Activated effector memory CD4-positive, alpha-beta T cell treated with Interleukin-2 at 50 U/mL for 16 hours (primary cell): ENCODE measurements around the gene MAN2A2.
"Not testable (repeated sequence)": the region's sequence is repeated elsewhere in the genome, so short reads cannot be mapped to it uniquely, and the experiment has no call there.

Experiments used
- DNase-seq: peaks from one replicate; pipeline ENCODE4 v3.0.0-alpha.2; 2020

MAN2A2 gene

DNA sequence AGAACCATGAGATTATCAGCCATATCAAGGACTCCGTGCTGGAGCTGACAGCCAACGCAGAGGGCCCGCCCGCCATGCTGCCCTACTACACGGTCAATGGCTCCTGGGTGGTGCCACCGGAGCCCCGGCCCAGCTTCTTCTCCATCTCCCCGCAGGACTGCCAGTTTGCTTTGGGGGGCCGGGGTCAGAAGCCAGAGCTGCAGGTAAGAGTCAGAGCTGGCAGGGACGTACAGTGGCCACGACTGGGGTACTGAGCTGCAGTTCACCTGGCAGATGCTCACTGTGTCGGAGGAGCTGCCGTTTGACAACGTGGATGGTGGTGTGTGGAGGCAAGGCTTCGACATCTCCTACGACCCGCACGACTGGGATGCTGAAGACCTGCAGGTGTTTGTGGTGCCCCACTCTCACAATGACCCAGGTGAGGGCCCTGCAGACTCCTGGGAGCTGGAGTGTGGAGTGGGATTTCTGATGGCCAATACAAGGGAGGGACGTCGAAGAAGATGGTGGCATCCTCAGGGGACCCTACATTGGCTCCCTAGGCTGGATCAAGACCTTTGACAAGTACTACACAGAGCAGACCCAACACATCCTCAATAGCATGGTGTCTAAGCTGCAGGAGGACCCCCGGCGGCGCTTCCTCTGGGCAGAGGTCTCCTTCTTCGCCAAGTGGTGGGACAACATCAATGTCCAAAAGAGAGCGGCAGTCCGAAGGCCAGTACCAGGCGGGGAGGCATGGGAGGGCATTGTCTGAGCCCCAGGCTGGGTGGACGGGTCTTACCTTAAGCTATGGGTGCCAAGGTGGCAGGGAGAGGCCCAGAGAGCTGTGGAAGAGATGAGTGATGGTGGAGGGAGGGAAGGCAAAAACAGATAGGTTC, 2.4 kb downstream of the MAN2A2 start:
- no peak for DNase-seq

GRCh38 chr15:90906181-90906849, 3.2 kb downstream of the MAN2A2 start:
- DNase-seq, result no peak

- DNase-seq, result no peak
Measured at GRCh38 chr15:90907051-90907660, 4.1 kb downstream of the MAN2A2 start.

GRCh38 chr15:90907838-90908507, 4.9 kb downstream of the MAN2A2 start:
- DNase-seq, result no peak

GRCh38 chr15:90909449-90909848, 6.3 kb downstream of the MAN2A2 start:
- not testable (repeated sequence) for DNase-seq

- DNase-seq, result no peak
Measured at GRCh38 chr15:90909976-90910375, 6.9 kb downstream of the MAN2A2 start.

DNA sequence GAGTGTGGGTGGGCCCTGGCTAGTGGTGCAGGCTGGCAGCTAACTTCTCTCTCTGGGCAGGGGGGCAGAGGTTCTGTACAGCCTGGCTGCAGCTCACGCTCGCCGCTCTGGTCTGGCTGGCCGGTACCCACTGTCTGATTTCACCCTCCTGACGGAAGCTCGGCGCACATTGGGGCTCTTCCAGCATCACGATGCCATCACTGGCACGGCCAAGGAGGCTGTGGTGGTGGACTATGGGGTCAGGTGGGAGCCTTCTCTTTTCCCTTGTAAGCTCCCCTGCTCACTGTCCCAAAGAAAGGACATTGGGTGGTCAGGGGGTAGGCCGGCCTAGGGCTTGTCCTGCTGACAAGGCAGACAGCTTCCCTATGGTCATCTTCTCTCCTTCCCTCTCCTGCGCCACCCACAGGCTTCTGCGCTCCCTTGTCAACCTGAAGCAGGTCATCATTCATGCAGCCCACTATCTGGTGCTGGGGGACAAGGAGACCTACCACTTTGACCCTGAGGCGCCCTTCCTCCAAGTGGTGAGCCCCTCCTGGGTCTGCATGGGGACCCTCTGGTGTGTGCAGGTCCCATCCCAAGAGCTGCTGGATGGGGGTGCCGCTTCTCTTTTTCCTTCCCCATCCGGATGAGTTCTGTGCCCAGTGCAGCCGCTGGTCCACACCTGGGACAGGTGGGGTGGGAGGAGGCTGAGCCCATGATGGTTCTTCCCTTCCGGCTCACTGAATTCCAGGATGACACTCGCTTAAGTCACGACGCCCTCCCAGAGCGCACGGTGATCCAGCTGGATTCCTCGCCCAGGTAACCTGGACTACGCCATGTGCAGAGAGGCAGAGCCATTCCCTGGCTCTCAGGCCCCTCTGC, 7.6 kb downstream of the MAN2A2 start:
- DNase-seq, result no peak

DNA sequence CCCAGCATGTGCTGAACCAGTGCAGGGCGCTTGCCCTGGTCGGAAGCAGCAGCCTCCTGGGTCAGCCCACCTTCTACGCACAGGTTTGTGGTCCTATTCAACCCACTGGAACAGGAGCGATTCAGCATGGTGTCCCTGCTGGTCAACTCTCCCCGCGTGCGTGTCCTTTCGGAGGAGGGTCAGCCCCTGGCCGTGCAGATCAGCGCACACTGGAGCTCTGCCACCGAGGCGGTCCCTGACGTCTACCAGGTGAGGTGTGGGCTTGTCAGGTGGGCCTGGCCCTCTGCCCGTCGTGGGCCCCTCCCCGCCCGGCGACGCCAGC, 8.2 kb downstream of the MAN2A2 start:
- no peak for DNase-seq

- DNase-seq, result no peak
Measured at GRCh38 chr15:90911906-90912769, 9.0 kb downstream of the MAN2A2 start.

DNA sequence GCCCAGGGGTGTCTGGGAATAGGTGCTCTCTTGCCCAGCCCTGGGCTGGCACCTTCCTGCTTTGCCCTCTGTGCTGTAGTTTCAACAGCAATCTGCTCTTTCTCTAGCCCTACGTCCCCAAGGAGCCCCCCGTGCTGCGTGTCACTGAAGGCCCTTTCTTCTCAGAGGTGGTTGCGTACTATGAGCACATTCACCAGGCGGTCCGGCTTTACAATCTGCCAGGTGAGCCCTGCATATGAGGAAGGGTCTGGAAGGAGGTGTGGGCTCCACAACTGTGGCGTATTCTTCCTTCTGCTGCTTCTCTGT, 9.6 kb downstream of the MAN2A2 start:
- no peak for DNase-seq

GRCh38 chr15:90913398-90913944, 10.4 kb downstream of the MAN2A2 start:
- DNase-seq, result no peak

- no peak for DNase-seq
Measured at GRCh38 chr15:90914305-90915080, 11.4 kb downstream of the MAN2A2 start.

DNA sequence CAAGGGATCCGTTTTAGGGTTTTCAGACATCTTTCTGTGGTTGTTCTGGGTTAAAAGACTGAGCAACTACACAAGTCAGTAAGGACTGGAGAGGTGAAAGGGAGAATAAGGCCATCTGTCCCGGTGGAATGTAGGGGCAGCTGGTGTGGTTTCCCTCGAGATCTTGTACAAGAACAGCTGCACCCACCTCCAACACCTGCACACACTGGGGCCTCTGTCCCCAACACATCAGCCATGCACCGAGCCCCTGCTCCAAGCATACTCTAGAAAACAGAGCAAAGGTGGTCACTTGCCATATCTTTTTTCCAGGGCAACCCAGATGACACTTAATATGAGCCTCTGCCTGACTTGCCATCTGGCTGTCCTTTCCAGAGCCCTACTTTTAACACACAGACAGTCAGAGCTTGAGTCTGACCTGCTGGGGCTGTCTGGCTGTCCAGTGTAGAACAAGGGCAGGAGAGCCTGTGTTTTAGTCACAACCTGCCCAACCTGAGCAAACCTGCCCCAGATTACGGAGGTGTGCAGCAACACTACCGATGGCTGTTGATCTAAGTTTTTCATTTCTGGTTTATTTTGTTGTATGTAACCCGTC, 12.2 kb downstream of the MAN2A2 start:
- DNase-seq, result no peak

DNA sequence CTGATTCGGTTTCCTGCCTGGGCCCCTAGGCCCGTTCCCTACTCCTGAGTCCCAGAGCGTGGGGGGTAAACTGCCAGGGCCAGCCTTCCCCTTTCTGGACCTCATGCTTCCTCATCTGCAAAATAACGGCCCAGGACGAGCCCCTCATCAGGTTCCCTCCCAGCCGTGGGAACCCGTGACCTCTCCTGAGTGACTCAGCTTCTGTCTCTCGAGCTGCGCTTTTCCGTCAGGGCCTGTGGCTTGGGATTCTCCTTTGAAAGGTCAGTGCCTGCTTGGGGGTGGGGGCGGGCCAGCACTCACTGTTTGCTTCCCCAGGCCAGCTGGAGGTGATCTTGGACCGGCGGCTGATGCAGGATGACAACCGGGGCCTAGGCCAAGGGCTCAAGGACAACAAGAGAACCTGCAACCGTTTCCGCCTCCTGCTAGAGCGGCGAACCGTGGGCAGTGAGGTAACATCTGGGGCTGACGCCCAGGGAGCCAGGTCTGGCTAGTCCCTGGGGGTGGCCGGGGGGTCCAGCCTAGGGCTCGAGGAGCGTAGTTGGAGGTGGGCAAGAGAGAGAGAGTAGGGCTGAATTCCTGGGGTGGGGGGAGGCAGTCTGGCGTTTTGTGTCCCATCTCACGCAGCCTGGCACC, 12.8 kb downstream of the MAN2A2 start:
- DNase-seq, result no peak

- no peak for DNase-seq
Measured at GRCh38 chr15:90916461-90916860, 13.4 kb downstream of the MAN2A2 start.

DNA sequence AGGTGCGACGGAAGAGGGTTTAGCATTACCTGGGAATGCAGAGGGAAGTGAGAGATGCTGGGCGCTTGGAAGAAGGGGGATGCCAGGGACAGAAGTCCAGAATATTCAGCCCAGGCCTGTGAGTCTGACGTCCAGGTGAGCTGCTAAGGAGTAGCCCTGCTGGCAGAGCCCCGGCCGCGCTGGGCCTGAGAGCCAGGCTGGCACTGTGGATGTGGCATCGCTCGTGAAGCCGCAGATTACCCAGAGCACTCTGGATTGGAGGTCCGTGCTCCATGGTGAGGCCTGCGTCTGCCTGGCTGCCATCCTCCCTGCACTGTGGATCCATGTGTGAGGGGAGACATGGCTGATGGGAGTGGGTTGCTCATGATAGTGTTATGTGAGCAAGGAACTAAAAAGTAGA, 14.5 kb downstream of the MAN2A2 start:
- no peak for DNase-seq

GRCh38 chr15:90918034-90918788, 15.1 kb downstream of the MAN2A2 start:
- DNase-seq, result no peak

- no peak for DNase-seq
Measured at GRCh38 chr15:90918835-90919234, 15.7 kb downstream of the MAN2A2 start.

- no peak for DNase-seq
Measured at GRCh38 chr15:90921887-90922286, 18.8 kb downstream of the MAN2A2 start.
